ENCODE results near the gene ADGRL2.

Gene ADGRL2

DNA sequence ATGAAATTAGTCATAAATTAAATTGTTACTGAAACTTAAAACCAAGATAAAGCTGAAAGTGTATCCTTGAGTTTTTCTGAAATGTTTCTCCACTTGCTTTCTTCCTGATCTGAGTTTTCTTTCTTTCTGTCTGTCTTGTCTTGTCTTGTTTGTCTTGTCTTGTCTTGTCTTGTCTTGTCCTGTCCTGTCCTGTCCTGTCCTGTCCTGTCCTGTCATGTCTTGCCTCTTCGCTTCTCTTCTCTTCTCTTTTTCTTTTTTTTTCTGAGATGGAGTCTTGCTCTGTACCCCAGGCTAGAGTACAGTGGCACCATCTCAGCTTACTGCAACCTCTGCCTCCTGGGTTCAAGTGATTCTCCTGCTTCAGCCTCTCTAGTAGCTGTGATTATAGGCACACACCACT lies 73.7 kb downstream of the ADGRL2 start:
- Histone ChIP-seq H3K4me2 (no peak overlapping the region), H3K4me1 (ENCODE audit: low read depth, poor library complexity, severe bottlenecking) (no peaks in the 10 kb centered on the region), H3K27ac (no peak overlapping the region), H3K79me2 (ENCODE audit: insufficient read depth, low read depth) (no peaks in the 10 kb centered on the region), H4K20me1 (ENCODE audit: insufficient read depth) (no peaks in the 10 kb centered on the region), H3K36me3 (ENCODE audit: insufficient read depth) (no peaks in the 10 kb centered on the region), H3K27me3 (ENCODE audit: insufficient read depth, low read depth) (no peaks in the 10 kb centered on the region), H3K4me3 (IDR thresholded peaks at IDR 0.05; ENCODE audit: insufficient read depth, low read depth, low read length) (no peak overlapping the region), H3K9ac (no peak overlapping the region), H2AFZ (ENCODE audit: low read depth) (no peak overlapping the region)
- TF ChIP-seq, protein P1, sequence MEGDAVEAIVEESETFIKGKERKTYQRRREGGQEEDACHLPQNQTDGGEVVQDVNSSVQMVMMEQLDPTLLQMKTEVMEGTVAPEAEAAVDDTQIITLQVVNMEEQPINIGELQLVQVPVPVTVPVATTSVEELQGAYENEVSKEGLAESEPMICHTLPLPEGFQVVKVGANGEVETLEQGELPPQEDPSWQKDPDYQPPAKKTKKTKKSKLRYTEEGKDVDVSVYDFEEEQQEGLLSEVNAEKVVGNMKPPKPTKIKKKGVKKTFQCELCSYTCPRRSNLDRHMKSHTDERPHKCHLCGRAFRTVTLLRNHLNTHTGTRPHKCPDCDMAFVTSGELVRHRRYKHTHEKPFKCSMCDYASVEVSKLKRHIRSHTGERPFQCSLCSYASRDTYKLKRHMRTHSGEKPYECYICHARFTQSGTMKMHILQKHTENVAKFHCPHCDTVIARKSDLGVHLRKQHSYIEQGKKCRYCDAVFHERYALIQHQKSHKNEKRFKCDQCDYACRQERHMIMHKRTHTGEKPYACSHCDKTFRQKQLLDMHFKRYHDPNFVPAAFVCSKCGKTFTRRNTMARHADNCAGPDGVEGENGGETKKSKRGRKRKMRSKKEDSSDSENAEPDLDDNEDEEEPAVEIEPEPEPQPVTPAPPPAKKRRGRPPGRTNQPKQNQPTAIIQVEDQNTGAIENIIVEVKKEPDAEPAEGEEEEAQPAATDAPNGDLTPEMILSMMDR (conservative IDR thresholded peaks at IDR 0.05; ENCODE audit: low read depth, low read length) = no peak

DNA sequence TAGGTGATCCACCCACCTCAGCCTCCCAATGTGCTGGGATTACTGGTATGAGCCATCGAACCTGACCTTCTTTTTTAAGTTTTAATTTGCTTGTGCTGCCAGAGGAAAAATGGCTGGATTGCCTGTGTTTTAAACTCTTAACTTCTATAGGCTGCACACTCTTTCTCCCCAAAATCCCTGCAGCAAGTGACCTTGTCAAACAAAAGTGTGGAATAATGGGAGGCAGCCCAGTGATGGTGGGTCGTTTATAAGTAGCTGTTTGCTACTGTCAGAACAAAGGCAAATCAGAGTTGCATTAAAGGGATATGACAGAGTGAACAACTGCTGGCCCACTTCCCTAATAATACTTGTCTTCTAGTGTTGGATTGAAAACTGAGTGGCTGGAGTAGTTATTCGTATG lies 74.2 kb downstream of the ADGRL2 start:
- Histone ChIP-seq H3K36me3 (ENCODE audit: insufficient read depth) (no peaks in the 10 kb centered on the region), H3K9ac (no peak overlapping the region), H3K27me3 (ENCODE audit: insufficient read depth, low read depth) (no peaks in the 10 kb centered on the region), H2AFZ (ENCODE audit: low read depth) (no peak overlapping the region), H3K4me2 (no peak overlapping the region), H3K79me2 (ENCODE audit: insufficient read depth, low read depth) (no peaks in the 10 kb centered on the region), H3K4me3 (IDR thresholded peaks at IDR 0.05; ENCODE audit: insufficient read depth, low read depth, low read length) (no peak overlapping the region), H3K27ac (no peak overlapping the region), H3K4me1 (ENCODE audit: low read depth, poor library complexity, severe bottlenecking) (no peaks in the 10 kb centered on the region), H4K20me1 (ENCODE audit: insufficient read depth) (no peaks in the 10 kb centered on the region)
- TF ChIP-seq, protein P1 (conservative IDR thresholded peaks at IDR 0.05; ENCODE audit: low read depth, low read length) = no peak

DNA sequence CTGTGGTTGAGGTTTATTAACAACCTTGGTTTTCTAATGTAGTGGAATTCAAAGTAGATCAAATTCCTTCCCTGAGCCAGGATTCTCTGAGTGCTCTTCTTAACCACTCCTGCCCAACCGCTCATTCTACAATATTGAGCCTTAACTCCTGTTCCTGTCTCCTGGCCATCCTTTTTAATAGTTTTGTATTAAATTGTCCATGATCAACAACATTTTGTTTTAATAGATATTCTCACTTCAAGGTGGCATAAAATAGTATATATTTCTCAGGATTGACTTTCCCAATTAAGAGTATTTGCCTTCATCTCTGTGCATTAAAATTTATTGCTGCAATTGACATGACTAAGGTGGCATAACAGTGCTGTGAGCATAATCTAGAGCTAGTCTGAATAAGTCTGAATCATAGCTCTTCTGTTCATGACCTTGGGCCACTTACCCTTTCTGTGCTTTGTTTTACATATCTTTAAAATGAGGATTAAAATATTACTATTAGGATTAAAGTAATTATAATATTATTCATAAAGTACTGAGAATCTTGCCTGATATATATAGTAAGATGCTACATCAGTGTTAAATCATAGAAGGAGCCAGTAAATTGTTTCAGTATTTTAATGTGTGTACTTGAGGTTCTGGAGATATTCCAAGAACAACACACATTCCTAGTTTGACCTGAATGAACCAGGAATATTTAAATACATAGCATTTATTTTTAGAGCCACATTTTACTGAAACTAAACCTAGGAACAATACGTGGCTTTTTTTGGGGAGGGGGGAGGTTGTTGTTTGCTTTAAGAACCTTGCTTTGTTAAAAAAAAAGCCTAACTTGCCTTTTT lies 76.4 kb downstream of the ADGRL2 start:
- Histone ChIP-seq H3K4me1 (ENCODE audit: low read depth, poor library complexity, severe bottlenecking) (no peaks in the 10 kb centered on the region), H3K36me3 (ENCODE audit: insufficient read depth) (no peaks in the 10 kb centered on the region), H3K9ac (no peak overlapping the region), H3K4me2 (no peak overlapping the region), H2AFZ (ENCODE audit: low read depth) (no peak overlapping the region), H3K4me3 (IDR thresholded peaks at IDR 0.05; ENCODE audit: insufficient read depth, low read depth, low read length) (no peak overlapping the region), H3K79me2 (ENCODE audit: insufficient read depth, low read depth) (no peaks in the 10 kb centered on the region), H3K27me3 (ENCODE audit: insufficient read depth, low read depth) (no peaks in the 10 kb centered on the region), H3K27ac (no peak overlapping the region), H4K20me1 (ENCODE audit: insufficient read depth) (no peaks in the 10 kb centered on the region)
- TF ChIP-seq, protein P1 (conservative IDR thresholded peaks at IDR 0.05; ENCODE audit: low read depth, low read length) = no peak

DNA sequence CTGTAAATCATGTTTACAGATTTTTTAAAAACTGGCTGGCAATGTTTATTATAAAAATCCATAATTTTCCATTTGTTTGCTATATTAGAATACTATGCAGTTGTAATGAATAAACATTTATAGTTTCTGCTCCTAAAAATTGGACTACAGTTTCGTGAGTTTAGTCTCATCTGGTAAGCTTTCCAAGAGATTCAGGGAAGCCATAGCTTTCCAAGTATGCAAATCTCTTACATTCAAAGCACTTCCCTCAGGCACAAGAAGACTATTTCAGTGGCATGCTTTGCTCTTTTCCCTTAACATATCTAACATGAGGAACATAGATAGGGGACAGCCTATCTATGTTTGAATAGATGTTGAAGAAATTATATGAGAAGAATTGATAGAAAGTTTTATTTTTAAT lies 77.2 kb downstream of the ADGRL2 start:
- no peak overlapping the region for H3K4me3 ChIP-seq (IDR thresholded peaks at IDR 0.05; ENCODE audit: insufficient read depth, low read depth, low read length)
- TF ChIP-seq, protein P1 (conservative IDR thresholded peaks at IDR 0.05; ENCODE audit: low read depth, low read length) = no peak
- H3K27ac ChIP-seq = no peak overlapping the region
- no peaks in the 10 kb centered on the region for H3K27me3 ChIP-seq (ENCODE audit: insufficient read depth, low read depth)
- no peak overlapping the region for H2AFZ ChIP-seq (ENCODE audit: low read depth)
- H3K79me2 ChIP-seq (ENCODE audit: insufficient read depth, low read depth) = no peaks in the 10 kb centered on the region
- no peaks in the 10 kb centered on the region for H4K20me1 ChIP-seq (ENCODE audit: insufficient read depth)
- H3K36me3 ChIP-seq (ENCODE audit: insufficient read depth) = no peaks in the 10 kb centered on the region
- H3K4me2 ChIP-seq = no peak overlapping the region
- no peaks in the 10 kb centered on the region for H3K4me1 ChIP-seq (ENCODE audit: low read depth, poor library complexity, severe bottlenecking)
- no peak overlapping the region for H3K9ac ChIP-seq

Measured in KMS-11 (cell line).